IMR-90 (cell line): ENCODE results near the gene CAMTA1. TPM values are rescaled to one million over a fixed set of nuclear protein-coding genes. Genes with fewer than 3 reads are reported as not detected.

Source experiments
- ATAC-seq: fragments of 200-7000 bp; cut with Tn5 transposase; 2 replicates; pipeline ENCODE4 v1.9.1; 2020; ENCODE audit warnings: low read depth, mild to moderate bottlenecking, moderate library complexity
- BruUV-seq: library from RNA; stranded (reverse); fragments of 400-500 nt; replicated peaks from 2 replicates; lab custom pipeline; 2021; lab: Mats Ljungman, UMichigan
- CTCF ChIA-PET: fragments of 300-600 bp; formaldehyde crosslinking; extraction: SDS; loops from one replicate; lab custom pipeline; 2021; ENCODE audit warnings: antibody characterized with exemption; lab: Yijun Ruan, JAX
- POLR2A ChIA-PET: fragments of 300-600 bp; sonication (Branson Sonifier 250); formaldehyde crosslinking; loops from one replicate; lab custom pipeline; 2022; ENCODE audit warnings: antibody characterized with exemption; ENCODE audit not compliant: unreplicated experiment; lab: Charles Lee
- DNase-seq: peaks from one replicate; pipeline ENCODE4 v3.0.0; 2013
- H2AFZ ChIP-seq: replicated peaks from 2 replicates; pipeline ENCODE3; 2013; ENCODE audit warnings: low read length, mild to moderate bottlenecking; ENCODE audit not compliant: poor library complexity
- H2AK5ac ChIP-seq: 2 replicates; pipeline ENCODE4 v1.6.1; 2013; ENCODE audit warnings: low read depth, low read length, inconsistent platforms
- H2AK9ac ChIP-seq: replicated peaks from 2 replicates; pipeline ENCODE3; 2013; ENCODE audit warnings: mild to moderate bottlenecking, low read depth, low read length, moderate library complexity; ENCODE audit not compliant: poor library complexity
- H2BK120ac ChIP-seq: 2 replicates; pipeline ENCODE4 v1.6.1; 2013; ENCODE audit warnings: low read depth, low read length, inconsistent platforms
- H2BK15ac ChIP-seq: 3 replicates; pipeline ENCODE4 v1.6.1; 2013; ENCODE audit warnings: low read depth, low read length, inconsistent platforms
- H2BK20ac ChIP-seq: 2 replicates; pipeline ENCODE4 v1.6.1; 2013; ENCODE audit warnings: low read depth, mild to moderate bottlenecking, inconsistent platforms, low read length, moderate library complexity
- H2BK5ac ChIP-seq: 2 replicates; pipeline ENCODE4 v1.6.1; 2013; ENCODE audit warnings: mild to moderate bottlenecking, low read depth, low read length, inconsistent platforms; ENCODE audit not compliant: poor library complexity, severe bottlenecking
- H3K14ac ChIP-seq: replicated peaks from 2 replicates; pipeline ENCODE4 v1.6.1; 2013; ENCODE audit warnings: low read depth, low read length, inconsistent platforms
- H3K18ac ChIP-seq: 2 replicates; pipeline ENCODE4 v1.6.1; 2013; ENCODE audit warnings: low read depth, low read length, control low read depth
- H3K23ac ChIP-seq: 2 replicates; pipeline ENCODE4 v1.6.1; 2013; ENCODE audit warnings: low read depth, low read length, inconsistent platforms
- H3K27ac ChIP-seq: 2 replicates; pipeline ENCODE4 v1.5.1; 2013; ENCODE audit warnings: mild to moderate bottlenecking, control low read depth, low read length; ENCODE audit not compliant: insufficient read depth
- H3K27me3 ChIP-seq: 2 replicates; pipeline ENCODE4 v1.6.1; 2013; ENCODE audit warnings: low read length; ENCODE audit not compliant: control insufficient read depth, insufficient read depth
- H3K36me3 ChIP-seq: 2 replicates; pipeline ENCODE4 v1.6.1; 2013; ENCODE audit warnings: low read length, mixed read lengths; ENCODE audit not compliant: control insufficient read depth, insufficient read depth
- H3K4ac ChIP-seq: 2 replicates; pipeline ENCODE4 v1.6.1; 2013; ENCODE audit warnings: low read depth, low read length, inconsistent platforms
- H3K4me1 ChIP-seq: 2 replicates; pipeline ENCODE4 v1.6.1; 2013; ENCODE audit warnings: low read length, mixed read lengths; ENCODE audit not compliant: control insufficient read depth, insufficient read depth
- H3K4me2 ChIP-seq: 2 replicates; pipeline ENCODE4 v1.6.1; 2013; ENCODE audit warnings: low read depth, mild to moderate bottlenecking, control low read depth, low read length, moderate library complexity
- H3K4me3 ChIP-seq: 2 replicates; pipeline ENCODE4 v1.5.1; 2013; ENCODE audit warnings: low read depth, mild to moderate bottlenecking, control low read depth, low read length, moderate library complexity; ENCODE audit not compliant: insufficient read depth
- H3K56ac ChIP-seq: 2 replicates; pipeline ENCODE4 v1.6.1; 2013; ENCODE audit warnings: low read length, inconsistent platforms; ENCODE audit not compliant: insufficient read depth; ENCODE audit errors: extremely low read depth
- H3K79me1 ChIP-seq, 2 experiments: 2 replicates each; pipeline ENCODE4 v1.6.1; 2013; ENCODE audit warnings: low read length in 2 of 2, inconsistent platforms in 1 of 2, low read depth in 1 of 2
- H3K9ac ChIP-seq: 2 replicates; pipeline ENCODE4 v1.6.1; 2013; ENCODE audit warnings: low read depth, low read length, control low read depth
- H3K9me1 ChIP-seq: 2 replicates; pipeline ENCODE4 v1.6.1; 2013; ENCODE audit warnings: low read length, inconsistent platforms; ENCODE audit not compliant: insufficient read depth
- H3K9me3 ChIP-seq: 2 replicates; pipeline ENCODE4 v1.6.1; 2013; ENCODE audit warnings: low read length; ENCODE audit not compliant: control insufficient read depth, insufficient read depth
- H4K20me1 ChIP-seq: 2 replicates; pipeline ENCODE4 v1.6.1; 2013; ENCODE audit warnings: low read length, inconsistent platforms; ENCODE audit not compliant: insufficient read depth
- H4K5ac ChIP-seq: 2 replicates; pipeline ENCODE4 v1.6.1; 2013; ENCODE audit warnings: mild to moderate bottlenecking, low read depth, low read length, control low read depth
- H4K8ac ChIP-seq, 2 experiments: 2 replicates each; pipeline ENCODE4 v1.6.1; 2013; ENCODE audit warnings: low read depth in 2 of 2, low read length in 2 of 2, control low read depth in 1 of 2, inconsistent platforms in 1 of 2
- H4K91ac ChIP-seq: 2 replicates; pipeline ENCODE4 v1.6.1; 2013; ENCODE audit warnings: low read depth, low read length, inconsistent platforms; ENCODE audit not compliant: insufficient read depth
- BHLHE40 ChIP-seq: fragments of 150-350 bp; IDR thresholded peaks from 2 replicates; pipeline ENCODE4 v1.6.1; 2016; ENCODE audit warnings: mild to moderate bottlenecking, low read depth, low read length
- CEBPB ChIP-seq: IDR thresholded peaks from 2 replicates; pipeline ENCODE4 v1.6.1; 2012; ENCODE audit warnings: low read depth, low read length, improper control_type of control experiment
- MAFK ChIP-seq: IDR thresholded peaks from 2 replicates; pipeline ENCODE4 v1.6.1; 2012; ENCODE audit warnings: low read depth, low read length, improper control_type of control experiment
- MXI1 ChIP-seq: IDR thresholded peaks from 2 replicates; pipeline ENCODE4 v1.6.1; 2012; ENCODE audit warnings: low read depth, mild to moderate bottlenecking, low read length, moderate library complexity, borderline replicate concordance
- POLR2A ChIP-seq: IDR thresholded peaks from 2 replicates; pipeline ENCODE4 v1.6.1; 2012; ENCODE audit warnings: mild to moderate bottlenecking, low read depth, low read length
- RAD21 ChIP-seq: IDR thresholded peaks from 2 replicates; pipeline ENCODE4 v1.6.1; 2012; ENCODE audit warnings: low read length, improper control_type of control experiment
- RFX5 ChIP-seq: IDR thresholded peaks from 2 replicates; pipeline ENCODE4 v1.8.0; 2012; ENCODE audit warnings: low read depth, mild to moderate bottlenecking, low read length, moderate library complexity
- SMC3 ChIP-seq: fragments of 150-350 bp; IDR thresholded peaks from 2 replicates; pipeline ENCODE4 v1.6.1; 2016; ENCODE audit warnings: low read depth, mild to moderate bottlenecking, antibody characterized with exemption, low read length, moderate library complexity
- USF2 ChIP-seq: fragments of 150-350 bp; IDR thresholded peaks from 2 replicates; pipeline ENCODE4 v1.6.1; 2017; ENCODE audit warnings: mild to moderate bottlenecking, antibody characterized with exemption, low read length, low read depth
- WGBS, 2 experiments: methylation state at CpG; one replicate each; pipeline versions ENCODE4 v1.1.5 to v1.1.7; 2013; ENCODE audit warnings: missing lambda C conversion rate in 2 of 2; ENCODE audit not compliant: insufficient read length in 1 of 2; ENCODE audit errors: extremely low coverage in 2 of 2; 5-methylcytosine and 5-hydroxymethylcytosine counted together
- dilution Hi-C: fragments of 300-500 bp; cut with HindIII; formaldehyde crosslinking; loops from one replicate; pipeline ENCODE4 v1.14.3; 2018; ENCODE audit warnings: low sequenced_read_pairs; ENCODE audit not compliant: unreplicated experiment
- in situ Hi-C: fragments of 300-500 bp; cut with MboI; formaldehyde crosslinking; loops from 3 replicates; pipeline ENCODE4 v1.14.3; 2019; ENCODE audit warnings: low sequenced_read_pairs, inconsistent platforms, mixed read lengths
- intact Hi-C: fragments of 100-400 bp; cut with micrococcal nuclease; formaldehyde crosslinking; loops from 2 replicates; pipeline ENCODE4 v1.10.0; 2022
- polyA plus RNA-seq, 3 experiments: library from polyadenylated mRNA; depleted of rRNA; stranded (reverse); fragments of >200 nt; gene quantifications; 2 replicates each; pipeline ENCODE4 v1.2.3, GENCODE V29; 2012; ENCODE audit warnings: low replicate concordance in 1 of 3
- total RNA-seq: library from RNA; depleted of rRNA; stranded (reverse); fragments of >200 nt; gene quantifications from 2 replicates; pipeline ENCODE4 v1.2.3, GENCODE V29; 2012
- TF ChIP-seq, protein P1 (sequence below): fragments of 150-350 bp; IDR thresholded peaks from 2 replicates; pipeline ENCODE4 v1.6.1; 2016; ENCODE audit warnings: low read depth, mild to moderate bottlenecking, low read length, moderate library complexity, borderline replicate concordance

Gene CAMTA1
- total and polyA plus RNA-seq, 2 of the 4 experiments (the other 2 are of a cell fraction), result 35.5 to 74.3 TPM

GRCh38 chr1:7771823-7772299 is 986.6 kb downstream of the CAMTA1 start (continued):
- no peak for TF ChIP-seq SMC3
- no peak for TF ChIP-seq BHLHE40

DNA sequence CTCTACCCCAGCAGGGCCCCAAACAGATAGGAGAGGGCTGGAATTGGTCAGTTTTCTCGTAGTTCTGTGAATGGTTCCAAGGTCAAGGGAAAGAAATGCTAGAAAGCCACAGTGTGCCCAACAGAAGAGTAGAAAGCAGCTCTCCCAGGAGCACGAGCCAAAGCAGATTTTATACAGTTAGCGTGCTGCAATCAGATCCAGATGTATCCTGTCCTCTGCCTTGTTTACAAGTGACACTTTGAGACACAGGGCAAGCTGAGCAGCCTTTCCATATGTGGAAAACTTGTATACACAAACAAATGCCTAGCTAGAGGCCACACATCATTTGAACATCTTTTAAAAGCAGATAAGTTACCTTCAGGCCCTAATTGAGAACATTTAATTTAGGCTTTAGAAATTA is 992.3 kb downstream of the CAMTA1 start:
- H2AK9ac ChIP-seq, result no peak overlapping the region
- POLR2A ChIA-PET, result no interaction called here
- 86% methylated on average over 1 of the region's 3 CpGs; no CpG with 5 or more reads in 1 of the 2 experiments for WGBS, 2 experiments

More for the DNA sequence above, 992.3 kb downstream of the CAMTA1 start:
- no peak for TF ChIP-seq MAFK
- TF ChIP-seq RFX5, result no peak
- no peak for TF ChIP-seq USF2
- TF ChIP-seq POLR2A, result no peak
- TF ChIP-seq MXI1, result no peak
- no peak for TF ChIP-seq CEBPB
- no peak for TF ChIP-seq RAD21
- TF ChIP-seq, protein P1, sequence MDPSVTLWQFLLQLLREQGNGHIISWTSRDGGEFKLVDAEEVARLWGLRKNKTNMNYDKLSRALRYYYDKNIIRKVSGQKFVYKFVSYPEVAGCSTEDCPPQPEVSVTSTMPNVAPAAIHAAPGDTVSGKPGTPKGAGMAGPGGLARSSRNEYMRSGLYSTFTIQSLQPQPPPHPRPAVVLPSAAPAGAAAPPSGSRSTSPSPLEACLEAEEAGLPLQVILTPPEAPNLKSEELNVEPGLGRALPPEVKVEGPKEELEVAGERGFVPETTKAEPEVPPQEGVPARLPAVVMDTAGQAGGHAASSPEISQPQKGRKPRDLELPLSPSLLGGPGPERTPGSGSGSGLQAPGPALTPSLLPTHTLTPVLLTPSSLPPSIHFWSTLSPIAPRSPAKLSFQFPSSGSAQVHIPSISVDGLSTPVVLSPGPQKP, result no peak
- Histone ChIP-seq H3K79me1 (peaks cover 19 to 29% of the 10 kb centered on the region in 2 experiments), H3K18ac (no peak overlapping the region), H3K14ac (no peak overlapping the region), H3K4me1 (peaks cover 2% of the 10 kb centered on the region; the same call in 1 of the 2 replicates), H3K4me3 (no peak overlapping the region), H2AFZ (no peak overlapping the region), H3K4me2 (no peak overlapping the region; the same call in 1 of the 2 replicates), H2BK20ac (no peak overlapping the region), H4K5ac (no peak overlapping the region; the same call in 1 of the 2 replicates), H3K27me3 (no peaks in the 10 kb centered on the region), H4K8ac (no peak overlapping the region), H3K4ac (no peak overlapping the region), H3K9ac (no peak overlapping the region), H4K20me1 (peaks cover 4% of the 10 kb centered on the region; the same call in 1 of the 2 replicates), H3K36me3 (peaks cover 20% of the 10 kb centered on the region), H3K23ac (no peak overlapping the region), H2BK15ac (no peak overlapping the region), H3K9me3 (no peaks in the 10 kb centered on the region), H3K56ac (no peak overlapping the region), H4K91ac (no peak overlapping the region), H2BK5ac (no peak overlapping the region), H3K9me1 (no peaks in the 10 kb centered on the region; the same call in 1 of the 2 replicates), H3K27ac (no peak overlapping the region; the same call in 1 of the 2 replicates), H2AK5ac (no peak overlapping the region), H2BK120ac (no peak overlapping the region)
- CTCF ChIA-PET, result interaction anchor here (1.1 kb wide), 1 partner anchor 25 kb away, joined by 3 read pairs; no protein-coding TSS in a partner anchor
- intact Hi-C loops (no loop called here), dilution Hi-C loops (no loop called here), in situ Hi-C loops (no loop called here)
- BruUV-seq, result no TSS peak
- DNase-seq, result no peak
- ATAC-seq, result peak; percentile 49
